ENCODE results near the gene CMPK1. TPM values are rescaled to one million over a fixed set of nuclear protein-coding genes. Genes with fewer than 3 reads are reported as not detected.
"Not testable (repeated sequence)": the region's sequence is repeated elsewhere in the genome, so short reads cannot be mapped to it uniquely, and the experiment has no call there.

CMPK1 gene, protein sequence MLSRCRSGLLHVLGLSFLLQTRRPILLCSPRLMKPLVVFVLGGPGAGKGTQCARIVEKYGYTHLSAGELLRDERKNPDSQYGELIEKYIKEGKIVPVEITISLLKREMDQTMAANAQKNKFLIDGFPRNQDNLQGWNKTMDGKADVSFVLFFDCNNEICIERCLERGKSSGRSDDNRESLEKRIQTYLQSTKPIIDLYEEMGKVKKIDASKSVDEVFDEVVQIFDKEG
- 151 TPM for total RNA-seq
- long read RNA-seq, transcript CMPK1-203 (6 exons, 2,930 nt): major isoform, 166 of 178 reads
- long read RNA-seq, partial matches to known transcripts: 4 of 178 reads
- long read RNA-seq, other reads (novel, unspliced or antisense): 6 of 178 reads

DNA sequence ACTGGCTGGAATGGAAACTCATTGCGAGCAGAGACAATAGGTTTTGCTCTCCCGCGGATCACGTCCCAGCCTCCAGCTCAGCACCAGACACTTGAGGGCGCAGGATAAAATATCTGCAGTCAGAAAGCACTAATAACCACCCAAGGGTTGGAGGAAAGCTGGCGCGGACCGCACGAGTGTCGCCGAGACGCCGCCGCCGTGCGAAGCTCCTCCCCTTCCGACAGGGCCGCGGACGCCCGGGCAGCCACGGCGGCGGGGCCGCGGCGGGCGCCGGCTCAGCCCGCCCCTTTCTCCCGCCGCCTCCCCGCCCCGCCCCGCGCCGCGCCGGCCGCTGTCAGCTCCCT is at the start of gene CMPK1:
Gene CMPK1, plus strand, starts transcription at position 213 of the 344 bp plus-strand sequence. CDS start 156 bp downstream, outside the sequence.
- DNase-seq (ENCODE audit: low spot score): peak; percentile 94

DNA sequence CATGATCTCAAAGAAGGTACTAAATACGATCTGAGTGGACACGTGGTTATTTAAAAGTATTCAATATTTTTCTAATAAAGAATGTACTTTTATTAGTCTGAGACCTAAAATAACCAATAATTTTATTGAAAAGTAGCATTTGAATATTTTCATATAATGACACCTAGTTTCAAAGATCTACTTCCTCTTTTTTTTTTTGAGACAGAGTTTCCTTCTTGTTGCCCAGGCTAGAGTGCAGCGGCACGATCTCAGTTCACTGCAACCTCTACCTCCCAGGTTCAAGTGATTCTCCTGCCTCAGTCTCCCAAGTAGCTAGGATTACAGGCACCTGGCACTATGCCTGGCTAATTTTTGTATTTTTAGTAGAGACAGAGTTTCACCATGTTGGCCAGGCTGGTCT is 45.5 kb upstream of the CMPK1 start:
- DNase-seq (ENCODE audit: low spot score): not testable (repeated sequence)

DNA sequence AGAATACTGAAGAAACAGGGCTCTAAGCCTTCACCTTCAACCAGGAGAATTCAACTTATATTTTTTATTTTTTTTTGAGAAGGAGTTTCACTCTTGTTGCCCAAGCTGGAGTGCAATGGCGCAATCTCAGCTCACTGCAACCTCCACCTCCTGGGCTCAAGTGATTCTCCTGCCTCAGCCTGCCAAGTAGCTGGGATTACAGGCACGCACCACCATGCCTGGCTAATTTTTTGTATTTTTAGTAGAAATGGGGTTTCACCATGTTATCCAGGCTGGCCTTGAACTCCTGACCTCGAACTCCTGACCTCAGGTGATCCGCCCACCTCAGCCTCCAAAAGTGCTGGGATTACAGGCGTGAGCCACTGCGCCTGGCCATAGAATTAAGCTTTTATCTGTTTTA is 38.7 kb upstream of the CMPK1 start:
- not testable (repeated sequence) for DNase-seq (ENCODE audit: low spot score)

DNA sequence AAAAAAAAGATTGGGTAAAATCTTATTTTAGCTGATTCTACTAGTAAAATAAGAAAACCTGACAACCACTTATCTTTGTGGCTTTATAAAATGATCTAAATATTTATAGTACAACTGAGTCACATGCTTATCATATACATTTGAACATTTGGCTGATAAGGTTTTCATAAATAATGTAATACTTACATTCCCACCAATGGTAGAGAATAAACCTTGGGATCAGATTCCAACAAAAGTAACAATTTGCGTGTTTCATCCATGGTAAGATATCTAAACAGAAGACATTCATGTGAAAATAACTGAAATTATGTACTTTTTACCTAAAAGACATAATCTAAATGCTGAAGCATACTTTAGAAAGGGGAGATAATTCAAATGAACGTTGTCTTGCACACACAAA is 38.0 kb upstream of the CMPK1 start:
- DNase-seq (ENCODE audit: low spot score): no peak

DNA sequence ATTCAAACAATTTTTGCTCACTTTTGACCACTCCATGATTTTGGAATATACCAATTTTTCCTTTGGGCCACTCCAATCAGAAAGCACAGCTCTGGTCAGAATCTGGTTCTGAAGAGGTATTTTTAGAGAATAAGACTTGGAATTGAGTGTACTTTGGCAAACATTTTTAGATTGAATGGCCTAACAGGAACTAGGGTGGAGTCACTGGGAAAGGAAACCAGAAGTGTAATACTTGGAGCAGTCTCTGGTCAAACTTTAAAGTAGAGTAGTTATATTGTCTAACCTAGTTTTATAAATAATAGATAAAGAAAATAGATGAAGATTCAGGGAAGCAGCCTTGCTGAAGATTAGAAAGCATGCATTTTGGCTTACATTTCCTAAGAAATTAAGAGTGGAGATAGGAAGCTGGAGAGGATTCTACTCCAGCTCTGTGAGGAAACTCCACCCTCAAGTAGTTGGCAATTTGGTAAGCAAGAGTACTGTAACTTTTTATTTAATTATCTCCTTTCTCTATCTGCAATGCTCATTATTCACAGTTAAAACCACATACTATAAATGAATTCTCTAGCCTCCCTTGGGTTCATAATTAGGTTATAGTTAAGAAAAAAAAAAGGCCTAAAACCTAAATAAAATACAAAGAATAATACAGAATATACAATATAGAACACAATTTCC is 35.4 kb upstream of the CMPK1 start:
- no peak for DNase-seq (ENCODE audit: low spot score)

DNA sequence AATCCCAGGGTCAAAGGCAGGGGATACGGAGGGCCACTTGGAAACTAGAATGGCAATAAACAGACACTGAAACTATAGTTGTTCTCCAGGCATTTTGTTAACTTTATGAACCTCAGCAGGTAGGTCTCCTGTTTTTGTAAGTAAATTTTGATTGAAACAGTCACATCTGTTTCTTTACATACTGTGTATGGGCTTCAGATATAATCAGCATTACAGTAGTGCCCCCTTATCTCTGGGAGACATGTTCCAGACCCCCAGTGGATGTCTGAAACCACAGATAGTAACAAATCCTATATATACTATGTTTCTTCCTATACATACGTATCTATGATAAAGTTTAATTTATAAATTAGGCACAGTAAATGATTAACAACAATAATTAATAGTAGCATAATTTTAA is 31.1 kb upstream of the CMPK1 start:
- DNase-seq (ENCODE audit: low spot score): no peak

DNA sequence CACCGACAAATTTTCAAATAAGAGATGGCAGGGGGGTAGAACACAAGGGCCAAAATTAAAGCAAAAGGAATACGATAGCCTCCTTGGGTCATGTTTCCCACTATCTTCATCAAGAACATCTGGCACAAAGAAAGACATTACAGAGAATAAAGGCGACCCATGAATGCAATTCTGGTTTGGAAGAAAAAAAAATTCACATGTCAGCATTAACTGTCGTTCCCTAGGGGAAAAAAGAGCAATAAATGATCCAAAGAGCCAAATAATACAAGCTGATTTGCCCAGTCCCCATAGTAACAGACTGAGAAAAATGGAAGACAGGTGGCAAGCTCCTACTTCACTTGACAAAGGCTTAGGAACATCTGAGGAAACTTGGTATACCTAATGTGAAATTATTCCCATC is 24.2 kb upstream of the CMPK1 start:
- DNase-seq (ENCODE audit: low spot score): no peak

DNA sequence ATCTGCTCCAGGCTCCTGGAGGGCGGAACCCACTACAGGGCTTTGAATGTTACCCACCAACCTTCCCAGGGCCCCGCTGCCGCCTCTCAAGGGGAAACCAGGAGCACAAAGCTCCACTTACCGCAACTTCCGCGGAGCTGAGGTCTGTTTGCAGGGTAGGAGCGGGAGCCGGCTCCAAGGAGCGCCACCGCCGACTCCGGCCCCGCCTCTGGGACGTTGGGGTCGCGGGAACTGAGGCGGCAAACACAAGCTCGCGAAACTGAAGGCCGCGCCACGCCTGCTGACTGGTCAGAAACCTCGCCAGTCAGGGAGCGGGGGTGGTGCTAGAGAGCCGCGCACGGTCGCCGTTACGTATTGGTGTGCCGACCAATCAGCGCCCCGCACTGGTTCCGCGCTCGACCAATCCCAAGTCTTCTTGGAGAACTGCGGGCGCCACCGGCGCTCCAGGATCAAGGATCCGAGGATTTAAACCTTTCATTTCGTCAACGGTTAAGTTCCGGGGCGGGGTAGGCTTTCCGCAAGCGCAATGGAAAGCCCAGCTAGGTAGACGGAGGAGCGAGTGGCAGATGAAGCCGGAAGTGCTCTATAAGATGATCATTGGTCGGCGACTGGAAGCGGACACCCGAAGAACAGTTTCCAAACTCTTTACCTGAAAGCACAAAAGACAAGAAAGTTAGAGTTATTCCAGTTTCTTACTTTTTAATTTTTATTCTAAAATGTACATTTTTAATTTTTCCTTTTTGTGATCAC is 19.5 kb upstream of the CMPK1 start, which contains the start of gene STIL:
Gene STIL, minus strand, starts transcription at position 233 of the 750 bp plus-strand sequence. CDS start 3,828 bp downstream, outside the sequence.
- peak; percentile 100 for DNase-seq (ENCODE audit: low spot score)

DNA sequence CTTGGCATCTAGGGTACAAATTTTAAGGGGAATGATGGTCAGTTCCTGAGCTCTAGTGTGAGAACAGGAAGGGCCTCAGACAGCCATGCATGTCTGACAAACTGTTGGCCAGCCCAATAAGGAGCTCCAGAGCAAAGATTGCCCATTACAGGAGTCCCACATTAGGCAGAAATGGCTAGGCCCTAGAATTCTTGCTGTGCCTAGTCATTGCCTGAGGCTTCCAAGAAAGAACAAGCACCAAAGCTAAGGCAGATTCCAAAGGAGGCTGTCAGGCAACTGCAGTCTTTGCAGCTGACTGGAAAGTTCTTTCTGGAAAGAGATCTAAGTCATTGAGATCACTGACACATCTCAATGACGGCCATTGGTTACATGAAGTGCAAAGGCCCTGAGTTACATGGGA is 15.7 kb upstream of the CMPK1 start:
- no peak for DNase-seq (ENCODE audit: low spot score)

DNA sequence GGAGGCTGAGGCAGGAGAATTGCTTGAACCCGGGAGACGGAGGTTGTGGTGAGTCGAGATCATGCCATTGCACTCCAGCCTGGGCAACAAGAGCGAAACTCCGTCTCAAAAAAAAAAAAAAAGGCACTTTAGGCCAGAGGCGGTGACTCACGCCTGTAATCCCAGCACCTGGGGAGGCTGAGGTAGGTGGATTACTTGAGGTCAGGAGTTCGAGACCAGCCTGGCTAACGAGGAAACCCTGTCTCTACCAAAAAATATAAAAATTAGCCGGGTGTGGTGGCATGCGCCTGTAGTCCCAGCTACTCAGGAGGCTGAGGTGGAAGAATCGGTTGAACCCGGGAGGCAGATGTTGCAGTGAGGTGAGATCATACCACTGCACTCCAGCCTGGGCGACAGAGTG is 13.6 kb upstream of the CMPK1 start:
- DNase-seq (ENCODE audit: low spot score): not testable (repeated sequence)

DNA sequence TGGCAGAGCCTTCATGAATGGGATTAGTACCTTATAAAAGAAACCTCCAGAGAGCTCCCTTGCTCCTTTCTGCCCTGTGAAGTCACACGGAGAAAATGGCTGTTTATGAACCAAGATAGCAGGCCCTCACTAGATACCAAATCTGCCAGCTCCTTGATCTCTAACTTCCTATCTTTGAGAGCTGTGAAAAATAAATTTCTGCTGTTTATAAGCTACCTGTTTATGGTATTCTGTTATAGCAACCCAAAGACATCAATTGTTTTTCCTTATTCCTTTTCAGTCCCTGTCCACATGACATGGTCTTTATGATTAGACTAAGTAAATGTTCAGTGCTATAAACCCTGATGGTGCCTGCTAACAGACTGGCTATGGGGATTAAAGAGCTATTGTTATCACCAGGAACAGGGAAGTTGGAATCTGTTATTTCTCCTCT is 10.0 kb upstream of the CMPK1 start:
- no peak for DNase-seq (ENCODE audit: low spot score)

DNA sequence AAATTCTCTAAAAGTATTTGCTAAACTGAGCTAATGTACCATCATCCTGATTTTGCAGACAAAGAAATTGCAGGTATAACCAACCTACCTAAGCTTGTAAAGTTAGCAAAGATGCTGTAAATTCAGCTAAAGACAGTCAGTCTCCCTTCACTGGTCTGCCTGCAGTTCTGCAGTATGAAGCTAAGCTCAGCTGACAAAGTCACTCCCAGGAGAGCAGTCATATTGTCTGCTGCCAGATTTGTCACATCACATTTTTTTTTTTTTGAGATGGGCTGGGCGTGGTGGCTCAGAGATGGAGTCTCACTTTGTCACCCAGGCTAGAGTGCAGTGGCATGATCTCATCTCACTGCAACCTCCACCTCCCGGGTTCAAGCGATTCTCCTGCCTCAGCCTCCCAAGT is 8.9 kb upstream of the CMPK1 start:
- no peak for DNase-seq (ENCODE audit: low spot score)

DNA sequence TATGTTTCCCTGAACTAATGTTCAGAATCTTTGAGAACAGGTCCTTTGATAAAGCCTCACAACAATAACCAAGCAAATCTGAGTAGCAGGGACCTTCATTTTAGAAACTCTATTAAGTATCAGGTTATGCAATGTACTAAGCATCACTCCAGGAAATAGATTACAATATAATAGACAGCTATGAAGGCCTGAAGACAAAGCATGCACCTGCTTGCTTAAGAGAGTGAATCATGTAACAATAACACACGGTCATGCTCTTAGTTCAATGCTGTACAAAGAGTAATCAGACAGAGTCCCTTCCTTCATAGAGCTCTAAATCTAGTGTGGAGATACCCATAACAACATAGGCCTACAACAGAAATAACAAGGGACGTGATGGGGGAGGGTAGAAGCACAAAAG is 8.1 kb upstream of the CMPK1 start:
- no peak for DNase-seq (ENCODE audit: low spot score)

DNA sequence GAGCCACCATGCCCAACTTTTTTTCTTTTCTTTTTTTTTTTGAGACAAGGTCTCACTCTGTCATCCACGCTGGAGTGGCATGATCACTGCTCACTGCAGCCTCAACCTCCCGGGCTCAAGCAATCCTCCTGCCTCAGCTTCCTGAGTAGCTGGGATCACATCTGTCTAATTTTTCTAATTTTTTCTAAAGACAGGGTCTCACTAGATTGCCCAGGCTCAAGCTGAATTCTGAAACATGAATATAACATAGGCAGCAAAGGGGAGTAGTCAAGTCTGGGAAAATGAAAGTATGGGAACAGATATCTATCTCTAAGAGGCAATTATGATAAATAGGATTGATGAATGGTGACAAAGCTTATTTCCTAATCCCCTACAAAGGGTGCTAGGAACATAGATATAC is 7.3 kb upstream of the CMPK1 start:
- DNase-seq (ENCODE audit: low spot score): no peak

DNA sequence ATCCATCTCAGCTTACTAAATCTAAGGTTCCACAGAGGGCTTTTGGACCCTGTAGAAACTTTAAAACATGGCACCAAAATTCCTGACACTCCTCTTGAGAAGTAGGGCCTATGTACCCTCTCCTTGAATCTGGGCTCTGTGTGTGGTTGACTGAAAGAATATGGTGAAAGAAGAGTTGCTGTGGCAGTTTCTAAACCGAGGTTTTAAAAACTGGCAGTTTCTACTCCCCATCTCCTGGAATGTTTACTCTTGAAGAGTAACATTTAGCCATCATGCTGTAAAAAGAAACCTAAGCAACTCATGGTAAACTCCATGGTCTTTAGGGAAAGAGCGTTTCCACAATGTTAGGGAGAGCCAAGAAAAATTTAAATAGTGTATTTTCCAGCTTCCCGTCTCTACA is 4.6 kb upstream of the CMPK1 start:
- DNase-seq (ENCODE audit: low spot score): no peak

DNA sequence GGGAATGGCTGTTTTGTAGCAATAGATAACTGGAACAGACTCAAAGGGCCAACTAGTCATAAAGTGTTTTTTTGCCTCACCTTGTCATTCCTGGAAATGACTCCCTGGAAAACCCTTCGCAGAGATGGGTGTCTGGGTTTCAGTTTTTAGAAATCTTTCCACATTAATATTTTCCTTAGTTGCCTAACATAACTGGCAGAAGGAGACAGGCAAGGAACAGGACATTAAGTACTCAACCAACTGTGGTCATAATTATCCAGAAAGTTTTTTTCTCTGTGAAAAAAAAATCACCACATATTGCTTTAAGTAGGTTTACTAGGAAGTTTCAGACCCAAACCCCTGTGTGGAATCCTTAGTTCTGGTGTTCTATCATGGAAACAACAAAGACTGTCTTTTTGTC is 3.4 kb upstream of the CMPK1 start:
- DNase-seq (ENCODE audit: low spot score): no peak

DNA sequence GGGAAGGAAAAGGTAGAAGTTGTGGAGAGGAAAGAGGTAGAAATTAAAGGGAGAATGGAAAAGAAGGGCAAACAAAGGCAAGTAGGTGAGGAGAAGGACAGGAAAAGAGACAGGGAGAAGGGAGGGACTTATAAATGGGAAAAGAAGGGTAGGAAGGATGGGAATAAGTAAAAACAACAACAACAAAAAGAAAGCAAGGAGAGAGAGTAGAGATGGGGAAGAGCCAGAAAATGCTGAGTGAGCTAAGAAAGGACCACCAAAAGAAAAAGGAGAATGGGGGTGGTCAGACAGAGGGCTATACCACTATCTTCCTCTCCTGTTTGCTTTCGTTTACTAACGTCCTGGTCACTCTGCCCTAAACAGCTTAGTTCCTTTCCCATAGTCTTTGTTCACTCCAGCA is 1.7 kb upstream of the CMPK1 start:
- no peak for DNase-seq (ENCODE audit: low spot score)

DNA sequence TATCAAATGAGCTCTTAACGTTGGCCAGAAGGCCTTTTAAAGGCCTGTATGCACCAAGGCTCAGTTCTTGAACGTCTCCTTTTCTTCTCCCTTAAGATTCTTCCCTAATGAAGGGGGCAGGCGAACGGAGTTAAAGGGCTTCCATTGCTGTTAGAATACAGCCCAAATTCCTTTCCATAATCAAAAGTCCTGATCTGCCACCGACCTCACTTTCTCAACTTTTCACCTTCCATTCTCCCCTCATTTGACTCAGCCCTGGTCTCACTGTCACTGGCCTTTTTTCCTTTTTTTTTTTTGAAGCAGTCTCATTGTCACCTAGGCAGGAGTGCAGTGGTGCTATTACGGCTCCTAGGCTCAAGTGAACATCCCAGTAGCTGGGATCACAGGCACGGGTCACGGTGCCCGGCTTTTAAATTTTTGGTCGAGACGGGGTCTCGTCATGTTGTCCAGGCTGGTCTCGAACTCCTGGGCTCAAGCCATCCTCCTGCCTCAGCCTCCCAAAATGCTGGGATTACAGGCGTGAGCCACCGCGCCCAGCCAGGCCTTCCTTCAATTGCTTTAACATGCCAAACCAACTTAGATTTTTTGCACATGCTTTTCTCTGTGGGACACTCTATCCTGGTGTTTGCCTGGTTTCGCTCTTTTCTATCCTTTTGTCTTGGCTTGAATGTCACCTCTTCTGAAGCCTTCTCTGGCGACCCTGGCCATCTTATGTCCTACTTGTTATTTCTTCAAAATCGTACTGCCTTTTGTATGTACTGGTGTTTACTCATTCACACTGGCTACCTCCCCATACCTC is 612 bp upstream of the CMPK1 start:
- DNase-seq (ENCODE audit: low spot score): no peak

DNA sequence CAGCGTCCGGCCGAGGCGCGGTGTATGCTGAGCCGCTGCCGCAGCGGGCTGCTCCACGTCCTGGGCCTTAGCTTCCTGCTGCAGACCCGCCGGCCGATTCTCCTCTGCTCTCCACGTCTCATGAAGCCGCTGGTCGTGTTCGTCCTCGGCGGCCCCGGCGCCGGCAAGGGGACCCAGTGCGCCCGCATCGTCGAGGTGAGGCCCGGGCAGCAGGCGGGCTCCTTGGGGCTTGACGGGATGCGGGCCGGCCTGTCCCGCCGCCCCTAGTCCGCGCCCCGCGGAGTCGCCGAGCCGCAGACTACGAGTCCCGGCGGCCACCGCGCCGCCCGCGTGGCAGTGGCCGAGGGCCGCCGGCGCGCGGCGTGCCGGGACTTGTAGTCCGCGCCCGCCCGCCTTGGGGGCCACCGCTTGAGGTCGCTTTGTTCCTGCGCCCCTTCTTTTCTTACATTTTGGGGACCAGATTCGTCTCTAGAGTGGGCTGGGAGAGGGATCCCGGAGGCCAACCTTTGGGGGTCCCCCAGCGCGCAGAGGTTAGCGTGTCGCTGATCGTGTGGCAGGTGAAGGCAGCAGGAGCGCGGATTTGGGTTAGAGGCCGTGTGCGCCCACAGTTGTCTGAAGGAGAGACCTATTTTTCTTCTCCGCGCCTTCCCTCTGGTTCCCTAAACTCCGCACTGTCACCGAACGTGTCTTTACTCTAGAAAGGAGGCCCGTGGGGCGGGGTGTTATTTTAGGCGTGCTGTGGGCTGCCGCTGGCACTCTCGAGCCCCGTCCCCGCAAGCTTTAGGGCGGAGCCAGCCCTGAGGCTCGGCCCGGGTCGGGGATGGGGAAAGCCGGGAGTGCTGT is 553 bp downstream of the CMPK1 start:
- DNase-seq (ENCODE audit: low spot score): peak; percentile 94

DNA sequence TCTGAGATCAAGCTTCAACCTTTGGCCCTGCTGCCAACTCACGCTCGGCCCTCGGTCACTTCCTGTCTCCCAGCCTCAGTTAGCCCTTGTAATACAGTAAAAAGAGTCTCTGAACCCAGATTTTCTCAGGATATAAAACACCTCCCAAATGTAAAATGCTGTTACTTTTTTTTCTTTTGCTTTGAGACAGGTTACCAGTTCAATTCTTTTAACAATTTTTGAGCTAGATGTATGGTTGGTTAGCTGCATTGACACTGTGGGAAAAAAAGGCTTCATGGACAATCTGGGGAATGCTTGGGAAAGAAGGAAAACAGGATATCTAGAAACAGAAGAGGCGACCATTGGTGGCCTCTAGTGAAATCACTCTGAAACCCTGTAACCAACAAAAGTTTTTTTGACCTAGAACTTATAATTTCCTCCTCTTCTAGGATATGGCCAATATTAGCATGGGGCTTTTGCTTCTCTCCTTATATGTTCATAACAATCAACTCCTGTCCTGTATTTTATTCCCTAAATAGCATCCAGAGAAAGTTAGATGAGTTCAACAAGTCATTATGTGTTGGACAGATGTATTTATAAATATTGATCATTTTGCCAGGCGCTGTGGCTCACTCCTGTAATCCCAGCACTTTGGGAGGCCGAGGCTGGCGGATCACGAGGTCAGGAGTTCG is 1.3 kb downstream of the CMPK1 start:
- DNase-seq (ENCODE audit: low spot score): no peak

Data from mesenteric fat pad (tissue), 1 donor.